Measurements from ENCODE around the gene COPS4.

The COPS4 gene

GRCh38 chr4:83054928-83055327 lies 19.9 kb downstream of the COPS4 start:
- intact Hi-C loops (cut with DNase I; ENCODE audit: low total_unique reads): no loop called here
- DNase-seq: no peak

GRCh38 chr4:83062739-83063138 lies 27.8 kb downstream of the COPS4 start:
- Histone ChIP-seq H3K4me3 (no peak overlapping the region), H3K27me3 (no peaks in the 10 kb centered on the region)
- TF ChIP-seq CTCF (IDR thresholded peaks at IDR 0.05): no peak

More at GRCh38 chr4:83054928-83055327, 19.9 kb downstream of the COPS4 start:
- Histone ChIP-seq H3K36me3 (peaks cover 44 to 92% (median 48%) of the 10 kb centered on the region in 3 donors), H3K9me3 (no peaks in the 10 kb centered on the region), H3K27me3 (no peaks in the 10 kb centered on the region), H3K4me3 (no peak overlapping the region), H3K4me1 (no peaks in the 10 kb centered on the region), H3K27ac (no peak overlapping the region)
- TF ChIP-seq CTCF (IDR thresholded peaks at IDR 0.05): no peak

GRCh38 chr4:83065266-83065665 lies 30.3 kb downstream of the COPS4 start:
- intact Hi-C loops (cut with DNase I; ENCODE audit: low total_unique reads): no loop called here
- Histone ChIP-seq H3K36me3 (peaks cover 64 to 99% (median 86%) of the 10 kb centered on the region in 3 donors), H3K4me3 (no peak overlapping the region), H3K9me3 (no peaks in the 10 kb centered on the region), H3K4me1 (no peaks in the 10 kb centered on the region), H3K27ac (no peak overlapping the region), H3K27me3 (no peaks in the 10 kb centered on the region)
- no peak for DNase-seq
- TF ChIP-seq CTCF (IDR thresholded peaks at IDR 0.05): no peak

More at GRCh38 chr4:83062739-83063138, 27.8 kb downstream of the COPS4 start:
- intact Hi-C loops (cut with DNase I; ENCODE audit: low total_unique reads): no loop called here
- H3K36me3 ChIP-seq: peaks cover 51 to 96% (median 79%) of the 10 kb centered on the region in 3 donors
- H3K27ac ChIP-seq: no peak overlapping the region
- no peaks in the 10 kb centered on the region for H3K4me1 ChIP-seq
- no peak for DNase-seq
- H3K9me3 ChIP-seq: no peaks in the 10 kb centered on the region

GRCh38 chr4:83067058-83067639 lies 32.2 kb downstream of the COPS4 start:
- Histone ChIP-seq H3K36me3 (peaks cover 62 to 97% (median 89%) of the 10 kb centered on the region in 3 donors), H3K27me3 (no peaks in the 10 kb centered on the region), H3K27ac (no peak overlapping the region), H3K4me3 (no peak overlapping the region), H3K9me3 (no peaks in the 10 kb centered on the region), H3K4me1 (no peaks in the 10 kb centered on the region)
- no peak for TF ChIP-seq CTCF (IDR thresholded peaks at IDR 0.05)
- no peak for DNase-seq
- intact Hi-C loops (cut with DNase I; ENCODE audit: low total_unique reads): no loop called here

- intact Hi-C loops (cut with DNase I; ENCODE audit: low total_unique reads): loop anchor here (10.0 kb wide), 2 partner anchors 184 to 214 kb away; partner anchors contain the start of gene COQ2
- DNase-seq: no peak
- no peaks in the 10 kb centered on the region for H3K9me3 ChIP-seq
- no peak overlapping the region for H3K4me3 ChIP-seq
- no peaks in the 10 kb centered on the region for H3K4me1 ChIP-seq
- TF ChIP-seq CTCF (IDR thresholded peaks at IDR 0.05): no peak
- H3K27ac ChIP-seq: no peak overlapping the region
- H3K27me3 ChIP-seq: no peaks in the 10 kb centered on the region
- peaks cover 49 to 86% (median 69%) of the 10 kb centered on the region in 3 donors for H3K36me3 ChIP-seq
These were observed 36.1 kb downstream of the COPS4 start for GRCh38 chr4:83071116-83071515.
